NCI-H146 (cell line): ENCODE data around the gene MYBPC1.
"Not testable (repeated sequence)": the region's sequence is repeated elsewhere in the genome, so short reads cannot be mapped to it uniquely, and the experiment has no call there.

Experiments used
- DNase-seq: peaks from one replicate; lab custom pipeline; 2025; lab: John Stamatoyannopoulos, UW

Gene MYBPC1

DNA sequence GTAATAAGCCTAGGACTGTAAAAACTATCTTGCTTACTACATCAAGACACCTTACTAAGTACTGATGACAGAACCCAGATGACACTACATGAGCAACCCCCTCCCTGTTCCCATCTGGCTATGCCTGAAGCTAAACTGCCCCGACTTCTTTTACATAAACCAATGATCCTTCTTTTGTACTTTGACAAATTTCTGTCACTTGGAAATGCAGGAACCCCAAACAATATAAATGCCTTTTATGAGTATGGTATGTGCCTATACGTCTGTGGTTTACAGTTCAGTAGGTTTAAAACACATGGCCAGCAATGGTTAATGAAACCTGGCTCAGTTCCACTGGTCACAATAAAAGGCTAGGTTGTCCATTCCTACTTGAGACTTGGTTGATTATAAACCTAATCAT, 138.4 kb downstream of the MYBPC1 start:
- no peak for DNase-seq

DNA sequence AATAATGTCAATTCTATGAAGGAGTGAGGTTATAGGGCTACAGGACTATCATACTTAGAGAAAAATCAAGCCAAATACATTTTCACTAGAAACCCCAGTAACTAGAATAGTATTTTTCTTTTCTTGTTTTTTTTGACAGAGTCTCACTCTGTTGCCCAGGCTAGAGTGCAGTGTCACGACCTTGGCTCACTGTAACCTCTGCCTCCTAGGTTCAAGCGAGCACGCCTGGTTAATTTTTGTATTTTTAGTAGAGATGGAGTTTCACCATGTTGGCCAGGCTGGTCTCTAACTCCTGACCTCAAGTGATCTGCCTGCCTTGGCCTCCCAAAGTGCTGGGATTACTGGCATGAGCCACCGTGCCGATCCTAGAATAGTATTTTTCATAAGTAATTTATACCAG, 139.7 kb downstream of the MYBPC1 start:
- not testable (repeated sequence) for DNase-seq
